Mesendoderm (in vitro differentiated cells): ENCODE measurements around the gene NRN1.
"Not testable (repeated sequence)": the region's sequence is repeated elsewhere in the genome, so short reads cannot be mapped to it uniquely, and the experiment has no call there.

Experiments used
- DNase-seq: peaks from one replicate; pipeline ENCODE4 v3.0.0; 2013
- H2AK5ac ChIP-seq: 2 replicates; pipeline ENCODE4 v1.6.1; 2013; ENCODE audit warnings: low read length, inconsistent platforms
- H2BK120ac ChIP-seq: 2 replicates; pipeline ENCODE4 v1.6.1; 2013; ENCODE audit warnings: low read depth, mild to moderate bottlenecking, low read length, moderate library complexity, mixed read lengths
- H2BK15ac ChIP-seq: replicated peaks from 2 replicates; pipeline ENCODE4 v1.6.1; 2013; ENCODE audit warnings: low read depth, mild to moderate bottlenecking, moderate library complexity
- H2BK5ac ChIP-seq: 2 replicates; pipeline ENCODE4 v1.6.1; 2013; ENCODE audit warnings: low read length, inconsistent platforms
- H3K18ac ChIP-seq: 2 replicates; pipeline ENCODE4 v1.6.1; 2013; ENCODE audit warnings: mild to moderate bottlenecking, low read length, mixed read lengths
- H3K23ac ChIP-seq: one replicate; pipeline ENCODE4 v1.6.1; 2013; ENCODE audit warnings: low read length
- H3K27ac ChIP-seq: 2 replicates; pipeline ENCODE4 v1.5.1; 2013; ENCODE audit warnings: low read depth, mild to moderate bottlenecking, inconsistent platforms, low read length, moderate library complexity
- H3K27me3 ChIP-seq: 2 replicates; pipeline ENCODE4 v1.6.1; 2013; ENCODE audit warnings: low read length, control low read depth, mild to moderate bottlenecking, inconsistent platforms; ENCODE audit not compliant: insufficient read depth, poor library complexity
- H3K36me3 ChIP-seq: 2 replicates; pipeline ENCODE4 v1.6.1; 2013; ENCODE audit warnings: low read length, inconsistent platforms; ENCODE audit not compliant: control insufficient read depth, insufficient read depth
- H3K4ac ChIP-seq: one replicate; pipeline ENCODE4 v1.6.1; 2013; ENCODE audit warnings: low read depth, mild to moderate bottlenecking, low read length, moderate library complexity
- H3K4me1 ChIP-seq: 2 replicates; pipeline ENCODE4 v1.6.1; 2013; ENCODE audit warnings: low read depth, low read length, inconsistent platforms; ENCODE audit not compliant: control insufficient read depth
- H3K4me2 ChIP-seq: 2 replicates; pipeline ENCODE4 v1.6.1; 2013; ENCODE audit warnings: low read length
- H3K4me3 ChIP-seq: 2 replicates; pipeline ENCODE4 v1.5.1; 2013; ENCODE audit warnings: mild to moderate bottlenecking, low read length
- H3K56ac ChIP-seq: one replicate; pipeline ENCODE4 v1.6.1; 2013; ENCODE audit warnings: low read length
- H3K79me1 ChIP-seq: 2 replicates; pipeline ENCODE4 v1.6.1; 2013; ENCODE audit warnings: low read length, inconsistent platforms
- H3K79me2 ChIP-seq: 2 replicates; pipeline ENCODE4 v1.6.1; 2013; ENCODE audit warnings: mild to moderate bottlenecking, low read length; ENCODE audit not compliant: control insufficient read depth, insufficient read depth
- H3K9ac ChIP-seq: 2 replicates; pipeline ENCODE4 v1.6.1; 2013; ENCODE audit warnings: low read length, inconsistent platforms
- H4K5ac ChIP-seq: one replicate; pipeline ENCODE4 v1.6.1; 2013; ENCODE audit warnings: low read length
- H4K8ac ChIP-seq: one replicate; pipeline ENCODE4 v1.6.1; 2013; ENCODE audit warnings: low read depth, mild to moderate bottlenecking, control low read depth, low read length, moderate library complexity
- WGBS: extraction: QIAGEN DNeasy Blood & Tissue Kit; methylation state at CpG from one replicate; pipeline ENCODE4 v1.1.7; 2013; ENCODE audit warnings: low lambda C conversion rate, missing lambda C conversion rate; ENCODE audit not compliant: insufficient coverage; ENCODE audit errors: extremely low coverage; 5-methylcytosine and 5-hydroxymethylcytosine counted together

Gene NRN1

DNA sequence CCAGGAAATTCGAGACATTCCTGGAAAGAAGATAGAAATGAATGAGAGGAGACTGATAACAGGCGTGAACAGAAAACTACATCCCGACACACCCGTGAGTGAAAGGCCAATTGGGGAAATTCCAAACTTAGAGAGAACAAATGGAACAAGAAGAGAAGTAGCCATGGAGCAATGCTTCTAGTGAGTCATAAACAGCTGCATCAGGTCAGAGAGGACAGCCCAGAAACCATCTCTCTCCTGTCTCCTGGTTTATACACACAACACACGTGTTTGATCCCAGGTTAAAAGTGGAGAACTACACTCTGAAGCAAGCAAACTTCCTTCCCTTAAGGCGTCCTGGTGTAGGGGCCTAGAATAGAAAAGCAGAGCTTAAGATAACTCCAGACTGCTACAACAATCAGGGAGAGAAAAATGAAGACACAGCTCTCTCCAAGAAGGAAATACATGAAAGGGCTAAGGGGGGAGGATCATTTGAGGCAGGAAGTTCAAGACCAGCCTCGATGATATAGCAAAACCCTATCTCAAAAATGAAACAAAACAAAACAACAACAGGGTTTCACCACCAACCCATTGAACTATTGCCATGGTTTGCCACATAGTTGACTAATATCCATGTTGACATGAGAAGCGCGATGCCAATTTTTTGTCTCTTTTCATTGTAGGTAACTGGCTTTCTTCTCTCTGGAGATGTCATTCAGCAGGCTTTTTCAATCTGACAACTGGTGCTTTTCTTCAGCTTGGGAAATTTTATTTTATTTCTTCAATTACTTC lies 26.9 kb downstream of the NRN1 start:
- WGBS: no CpG with 5 or more reads among the region's 9 CpGs
- H3K4me3 ChIP-seq: no peak overlapping the region

DNA sequence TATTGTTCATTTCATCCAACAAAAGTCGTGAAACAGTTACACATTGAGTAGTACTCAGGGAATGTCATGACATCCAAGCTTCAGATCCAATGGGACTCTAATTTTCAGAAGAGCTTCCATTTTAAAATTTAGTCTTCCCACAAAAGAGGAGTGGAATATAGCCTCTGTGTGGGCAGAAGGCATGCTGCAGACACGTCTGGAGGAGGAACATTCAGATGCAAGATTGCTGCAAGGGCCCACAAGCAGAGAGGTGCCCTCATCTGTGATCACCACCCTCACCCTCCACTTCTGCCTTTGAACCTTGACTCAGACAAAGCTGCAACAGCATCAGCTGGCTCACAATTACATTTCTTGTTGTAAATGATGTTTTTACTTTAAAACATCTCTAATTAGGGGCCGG lies 29.9 kb downstream of the NRN1 start:
- Histone ChIP-seq H3K18ac (no peak overlapping the region), H3K27me3 (no peaks in the 10 kb centered on the region), H3K4me2 (no peak overlapping the region), H2BK120ac (no peak overlapping the region), H3K56ac (no peak overlapping the region), H2BK5ac (no peak overlapping the region), H3K79me2 (no peaks in the 10 kb centered on the region), H3K4ac (no peak overlapping the region), H3K4me3 (no peak overlapping the region), H4K5ac (no peak overlapping the region), H2BK15ac (no peak overlapping the region), H3K4me1 (no peaks in the 10 kb centered on the region), H3K79me1 (no peaks in the 10 kb centered on the region), H3K23ac (no peak overlapping the region), H3K9ac (no peak overlapping the region), H3K27ac (no peak overlapping the region), H3K36me3 (no peaks in the 10 kb centered on the region), H4K8ac (no peak overlapping the region), H2AK5ac (no peak overlapping the region)
- DNase-seq: no peak
- no CpG with 5 or more reads among the region's 3 CpGs for WGBS

More for the DNA sequence above, 26.9 kb downstream of the NRN1 start:
- no peak for DNase-seq
- Histone ChIP-seq H3K27ac (no peak overlapping the region), H3K79me2 (no peaks in the 10 kb centered on the region), H3K27me3 (no peaks in the 10 kb centered on the region), H3K79me1 (no peaks in the 10 kb centered on the region), H3K18ac (no peak overlapping the region), H3K23ac (no peak overlapping the region), H3K4ac (no peak overlapping the region), H2BK120ac (no peak overlapping the region), H2BK5ac (no peak overlapping the region), H3K56ac (no peak overlapping the region), H3K4me2 (no peak overlapping the region), H4K8ac (no peak overlapping the region), H2BK15ac (no peak overlapping the region), H4K5ac (no peak overlapping the region), H3K4me1 (no peaks in the 10 kb centered on the region), H2AK5ac (no peak overlapping the region), H3K9ac (no peak overlapping the region), H3K36me3 (no peaks in the 10 kb centered on the region)

DNA sequence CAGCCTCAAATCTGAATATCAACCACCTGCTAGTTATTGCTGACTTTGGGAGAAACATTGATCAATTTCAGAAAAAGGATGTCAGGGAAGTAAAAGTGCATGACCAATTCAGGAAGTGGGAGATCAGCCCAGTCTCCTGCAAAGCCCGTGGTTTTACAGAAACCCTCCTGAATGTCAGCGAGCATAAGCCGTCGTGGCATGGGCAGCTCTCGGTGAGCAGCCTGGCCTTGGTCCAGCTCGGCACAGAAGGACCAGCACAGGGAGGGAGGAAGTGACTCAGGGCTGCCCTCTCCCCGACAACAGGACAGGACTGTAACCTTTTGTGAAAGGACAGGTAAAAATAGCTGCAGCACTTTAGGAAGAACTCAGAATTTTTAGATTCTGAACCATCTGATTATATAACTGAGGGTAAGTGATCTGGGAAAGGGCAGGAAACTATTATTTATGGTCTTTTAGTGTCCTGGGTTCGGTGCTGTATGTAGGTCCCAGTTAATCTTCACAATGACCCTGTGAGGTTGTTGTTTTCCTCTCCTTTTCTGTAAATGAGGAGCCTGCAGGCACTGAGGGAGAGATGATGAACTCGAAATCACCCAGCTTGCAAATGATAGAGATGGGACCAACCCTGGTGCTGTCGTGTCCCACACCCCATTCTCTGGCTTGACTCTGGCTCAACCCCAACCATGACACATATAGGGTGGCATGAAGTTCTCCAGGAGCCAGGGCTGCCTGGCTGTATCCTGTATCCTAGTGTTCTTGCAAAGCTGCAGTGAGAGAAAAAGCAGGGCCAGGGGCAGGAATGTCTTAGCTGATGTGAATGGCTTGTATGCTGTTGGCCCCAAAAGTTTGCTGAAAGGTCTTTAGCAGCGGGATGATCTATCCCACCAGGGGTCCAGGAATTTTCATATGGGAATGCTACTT lies 37.6 kb downstream of the NRN1 start:
- Histone ChIP-seq H3K79me2 (no peaks in the 10 kb centered on the region), H3K23ac (no peak overlapping the region), H2AK5ac (no peak overlapping the region), H3K79me1 (no peaks in the 10 kb centered on the region), H3K4me2 (no peak overlapping the region), H2BK120ac (no peak overlapping the region), H3K18ac (no peak overlapping the region), H3K9ac (no peak overlapping the region), H4K8ac (no peak overlapping the region), H3K4ac (no peak overlapping the region), H3K4me3 (no peak overlapping the region), H2BK5ac (no peak overlapping the region), H3K4me1 (no peaks in the 10 kb centered on the region), H4K5ac (no peak overlapping the region), H3K56ac (no peak overlapping the region), H3K27me3 (no peaks in the 10 kb centered on the region), H3K27ac (no peak overlapping the region), H2BK15ac (no peak overlapping the region), H3K36me3 (no peaks in the 10 kb centered on the region)
- no CpG with 5 or more reads among the region's 11 CpGs for WGBS
- DNase-seq: peak; percentile 31

DNA sequence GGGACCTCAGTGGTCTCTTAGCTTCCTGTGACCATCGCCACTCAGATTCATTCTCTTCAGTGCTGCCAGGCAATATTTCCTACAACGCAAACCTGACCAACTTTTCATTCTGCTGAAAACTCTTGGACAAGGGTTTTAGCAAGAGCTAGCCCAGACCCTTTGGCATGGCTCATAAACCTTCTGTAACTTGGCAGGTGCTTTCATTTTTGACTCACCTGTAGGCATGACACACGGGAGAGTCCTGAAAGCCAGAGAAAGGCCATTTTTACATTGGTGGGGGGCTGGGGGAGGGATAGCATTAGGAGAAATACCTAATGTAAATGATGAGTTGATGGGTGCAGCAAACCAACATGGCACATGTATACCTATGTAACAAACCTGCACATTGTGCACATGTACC lies 38.7 kb downstream of the NRN1 start:
- not testable (repeated sequence) for H3K27ac ChIP-seq, H3K4ac ChIP-seq, H3K9ac ChIP-seq, H2BK15ac ChIP-seq, H3K4me2 ChIP-seq, H2AK5ac ChIP-seq, H4K5ac ChIP-seq, DNase-seq, H3K23ac ChIP-seq, H3K18ac ChIP-seq, H2BK5ac ChIP-seq, H3K79me1 ChIP-seq, H3K4me3 ChIP-seq, H3K4me1 ChIP-seq, H2BK120ac ChIP-seq, H3K27me3 ChIP-seq, H3K79me2 ChIP-seq, H3K56ac ChIP-seq, H3K36me3 ChIP-seq, H4K8ac ChIP-seq
- no CpG with 5 or more reads among the region's 3 CpGs for WGBS

DNA sequence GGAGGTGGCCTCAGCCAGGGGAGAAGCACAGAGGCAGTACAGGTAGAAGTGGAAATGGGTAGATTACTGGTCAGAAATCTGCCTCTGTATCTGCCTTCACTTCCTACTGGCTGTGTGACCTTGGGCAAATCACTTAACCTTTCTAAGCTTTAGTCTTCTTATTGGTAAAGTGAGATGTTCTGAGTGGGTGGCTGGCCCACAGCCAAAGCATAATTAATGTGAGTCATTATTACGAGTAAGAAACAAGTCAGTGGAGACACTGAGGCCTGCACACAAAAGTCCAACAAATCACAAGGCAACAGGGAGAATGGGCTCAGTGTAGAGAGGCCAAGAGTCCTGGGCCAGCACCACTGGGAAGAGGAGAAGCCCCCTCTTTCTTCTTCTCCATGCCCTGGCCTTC lies 39.1 kb downstream of the NRN1 start:
- Histone ChIP-seq H2AK5ac (no peak overlapping the region), H2BK120ac (no peak overlapping the region), H3K9ac (no peak overlapping the region), H3K79me1 (no peaks in the 10 kb centered on the region), H3K18ac (no peak overlapping the region), H2BK5ac (no peak overlapping the region), H4K8ac (no peak overlapping the region), H3K56ac (no peak overlapping the region), H3K4me1 (no peaks in the 10 kb centered on the region), H3K27me3 (no peaks in the 10 kb centered on the region), H3K79me2 (no peaks in the 10 kb centered on the region), H3K27ac (no peak overlapping the region), H3K4me3 (no peak overlapping the region), H3K4ac (no peak overlapping the region), H3K36me3 (no peaks in the 10 kb centered on the region), H3K23ac (no peak overlapping the region), H3K4me2 (no peak overlapping the region), H4K5ac (no peak overlapping the region), H2BK15ac (no peak overlapping the region)
- no peak for DNase-seq
- no CpG with 5 or more reads among the region's 1 CpG for WGBS
